GM18517 (cell line): ENCODE results near the gene FAM200A.
"Not testable (repeated sequence)": the region's sequence is repeated elsewhere in the genome, so short reads cannot be mapped to it uniquely, and the experiment has no call there.

ENCODE experiments used
- ATAC-seq: cut with Tn5 transposase; IDR thresholded peaks from one replicate; pipeline ENCODE4 v1.9.1; 2021; ENCODE audit warnings: mild to moderate bottlenecking, moderate library complexity; ENCODE audit not compliant: unreplicated experiment

The FAM200A gene

GRCh38 chr7:99559175-99559915 is 7.4 kb upstream of the FAM200A start:
- no peak for ATAC-seq

- peak; percentile 69 for ATAC-seq
These were observed 6.6 kb upstream of the FAM200A start, which contains the start of gene ZNF655 for GRCh38 chr7:99558306-99559174. Gene ZNF655, plus strand, starts transcription at chr7:99558642. Its CDS starts 1,918 bp downstream, at chr7:99560560.

DNA sequence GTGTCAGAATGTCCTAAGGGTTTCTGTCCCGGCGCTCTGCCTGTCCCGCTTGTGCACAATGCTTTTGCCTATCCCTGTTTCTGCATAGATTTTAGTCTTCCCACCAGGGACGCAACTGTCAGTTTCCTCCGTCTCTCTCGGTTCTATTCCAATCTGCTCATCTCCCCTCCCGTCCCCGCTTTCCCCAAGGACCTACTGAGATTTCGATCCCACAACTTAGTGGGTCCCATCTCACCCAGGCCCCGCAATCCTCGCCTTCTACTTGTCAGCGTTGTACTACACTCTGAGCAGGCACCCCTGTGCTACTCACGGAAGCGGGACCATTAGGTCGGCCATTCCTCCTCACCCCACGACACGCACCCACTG is 6.0 kb upstream of the FAM200A start:
- peak; percentile 41 for ATAC-seq

- no peak for ATAC-seq
These were observed 5.3 kb upstream of the FAM200A start for GRCh38 chr7:99557196-99557607.

DNA sequence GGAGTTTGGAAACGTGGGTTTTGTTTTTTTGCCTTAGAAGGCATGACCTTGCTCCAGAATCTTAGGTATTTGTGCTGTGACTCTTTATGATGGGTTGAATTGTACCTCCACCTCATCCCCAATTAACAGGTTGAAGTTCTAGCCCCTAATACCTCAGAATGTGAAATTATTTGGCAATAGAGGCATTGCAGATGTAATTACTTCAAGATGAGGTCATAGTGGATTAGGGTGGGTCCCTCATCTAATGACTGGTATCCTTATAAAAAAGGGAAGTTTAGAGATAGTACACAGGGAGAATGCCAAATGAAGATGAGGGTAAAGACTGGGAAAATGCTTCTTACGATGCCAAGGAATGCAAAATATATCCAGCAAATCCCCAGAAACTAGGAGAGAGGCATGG is 3.0 kb upstream of the FAM200A start:
- ATAC-seq: no peak

DNA sequence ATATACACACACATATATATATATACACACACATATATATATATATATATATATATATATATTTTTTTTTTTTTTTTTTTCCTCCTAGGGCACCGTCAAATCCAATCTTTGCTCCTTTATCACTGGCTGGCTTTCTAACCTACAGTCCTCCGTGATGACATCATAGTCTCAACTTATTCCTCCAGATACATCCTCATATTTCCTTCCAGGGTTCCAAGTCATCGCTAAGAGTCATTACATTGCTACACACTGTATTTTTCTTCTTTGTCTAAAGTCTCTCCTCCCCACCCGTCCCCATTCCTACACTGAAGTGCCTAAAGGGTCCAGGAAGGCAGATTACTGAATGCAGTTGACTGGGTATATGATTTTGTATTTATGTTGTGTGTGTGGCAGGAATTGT is 1.1 kb upstream of the FAM200A start:
- ATAC-seq: no peak

GRCh38 chr7:99551334-99551733 is 580 bp downstream of the FAM200A start:
- ATAC-seq: no peak

- ATAC-seq: not testable (repeated sequence)
These were observed 2.4 kb downstream of the FAM200A start for GRCh38 chr7:99549545-99549944.

DNA sequence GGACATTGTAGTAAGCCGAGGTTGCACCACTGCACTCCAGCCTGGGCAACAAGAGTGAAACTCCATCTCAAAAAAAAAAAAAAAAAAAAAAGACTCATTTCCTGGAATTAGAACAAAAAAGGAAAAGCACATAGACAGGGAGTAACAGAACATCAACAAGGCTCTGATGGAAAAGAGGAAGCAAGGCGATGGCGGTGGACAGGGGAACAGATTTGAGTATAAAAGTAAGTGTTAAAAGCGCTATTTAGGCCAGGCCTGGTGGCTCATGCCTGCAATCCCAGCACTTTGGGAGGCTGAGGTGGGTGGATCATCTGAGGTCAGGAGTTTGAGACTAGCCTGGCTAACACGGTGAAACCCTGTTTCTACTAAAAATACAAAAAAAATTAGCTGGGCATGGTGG is 6.6 kb downstream of the FAM200A start:
- not testable (repeated sequence) for ATAC-seq

DNA sequence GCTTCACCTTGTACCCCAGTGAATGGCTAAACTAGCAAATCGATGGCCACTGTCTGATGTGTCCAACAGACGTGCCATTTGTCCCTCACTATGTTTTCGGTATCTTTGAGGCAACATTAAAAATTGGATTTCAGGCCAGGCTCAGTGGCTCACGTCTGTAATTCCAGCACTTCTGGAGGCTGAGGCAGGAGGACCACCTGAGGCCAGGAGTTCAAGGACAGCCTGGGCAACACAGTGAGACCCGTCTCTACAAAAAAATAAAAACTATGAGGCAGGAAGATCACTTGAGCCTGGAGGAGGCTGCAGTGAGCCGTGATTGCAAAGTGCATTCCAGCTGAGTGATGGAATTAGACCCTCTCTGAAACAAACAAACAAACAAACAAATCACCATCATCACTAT is 8.0 kb downstream of the FAM200A start:
- ATAC-seq: no peak

- ATAC-seq: no peak
These were observed 8.7 kb downstream of the FAM200A start for GRCh38 chr7:99543081-99543671.

GRCh38 chr7:99541212-99541611 is 10.7 kb downstream of the FAM200A start:
- ATAC-seq: no peak

DNA sequence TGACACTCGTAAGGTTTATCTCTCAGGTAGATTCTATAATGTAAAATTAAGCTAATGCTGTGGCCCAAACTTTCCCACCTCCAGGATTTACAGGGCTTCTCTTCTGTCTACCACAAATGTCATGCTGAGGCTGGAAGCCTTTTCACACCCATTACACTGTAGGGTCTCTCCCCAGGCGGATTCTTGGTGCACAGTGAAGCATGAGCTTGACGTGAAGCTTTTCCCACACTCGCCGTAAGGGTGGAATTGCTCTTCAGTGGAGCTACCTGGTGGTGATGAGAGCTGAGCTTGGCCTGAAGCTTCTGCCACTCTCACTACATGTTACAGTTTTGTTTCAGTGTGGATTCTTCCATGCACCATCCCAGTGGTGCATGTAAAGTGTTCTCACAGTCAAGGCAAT is 11.4 kb downstream of the FAM200A start:
- no peak for ATAC-seq

- ATAC-seq: no peak
These were observed 12.6 kb downstream of the FAM200A start for GRCh38 chr7:99539213-99539811.

DNA sequence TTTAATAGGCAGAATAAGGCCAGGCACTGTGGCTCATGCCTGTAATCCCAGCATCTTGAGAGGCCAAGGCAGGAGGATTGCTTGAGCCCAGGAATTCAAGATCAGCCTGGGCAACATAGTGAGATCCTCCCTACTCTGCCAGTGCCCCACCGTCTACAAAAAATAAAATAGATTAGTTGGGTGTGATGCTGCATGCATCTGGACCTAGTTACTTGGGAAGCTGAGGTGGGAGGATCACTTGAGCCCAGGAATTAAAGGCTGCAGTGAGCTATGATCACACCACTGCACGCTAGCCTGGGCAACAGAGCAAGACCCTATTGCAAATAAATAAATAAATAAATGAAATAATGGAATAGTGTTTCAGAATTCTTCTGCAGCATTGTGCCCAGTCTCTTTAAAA is 16.2 kb downstream of the FAM200A start:
- ATAC-seq: no peak

DNA sequence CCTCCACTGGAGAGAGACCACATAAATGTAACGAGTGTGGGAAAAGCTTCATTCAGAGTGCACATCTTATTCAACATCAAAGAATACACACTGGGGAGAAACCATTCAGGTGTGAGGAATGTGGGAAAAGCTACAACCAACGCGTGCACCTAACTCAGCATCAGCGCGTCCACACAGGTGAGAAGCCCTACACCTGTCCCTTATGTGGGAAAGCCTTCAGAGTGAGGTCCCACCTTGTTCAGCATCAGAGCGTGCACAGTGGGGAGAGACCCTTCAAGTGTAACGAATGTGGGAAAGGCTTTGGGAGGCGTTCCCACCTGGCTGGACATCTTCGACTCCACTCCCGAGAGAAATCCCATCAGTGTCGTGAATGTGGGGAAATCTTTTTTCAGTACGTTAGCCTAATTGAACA is 20.6 kb downstream of the FAM200A start:
- ATAC-seq: no peak

GRCh38 chr7:99525713-99526440 is 26.0 kb downstream of the FAM200A start:
- no peak for ATAC-seq

DNA sequence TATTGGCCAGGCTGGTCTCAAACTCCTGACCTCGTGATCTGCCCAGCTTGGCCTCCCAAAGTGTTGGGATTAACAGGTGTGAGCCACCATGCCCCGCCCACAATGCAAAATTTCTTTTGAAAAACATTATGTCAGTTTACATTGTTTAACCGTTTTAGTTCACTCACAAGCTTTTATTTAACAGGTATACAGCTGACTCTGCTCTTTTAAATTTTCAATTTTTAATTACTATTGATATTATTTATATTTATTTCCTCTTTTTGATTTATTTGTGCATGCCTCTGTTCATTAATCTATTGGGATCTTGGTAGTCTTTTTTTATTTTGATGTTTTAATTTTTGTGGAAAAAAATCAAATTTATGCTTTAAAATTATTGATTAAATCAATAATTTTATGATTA is 30.5 kb downstream of the FAM200A start:
- no peak for ATAC-seq

DNA sequence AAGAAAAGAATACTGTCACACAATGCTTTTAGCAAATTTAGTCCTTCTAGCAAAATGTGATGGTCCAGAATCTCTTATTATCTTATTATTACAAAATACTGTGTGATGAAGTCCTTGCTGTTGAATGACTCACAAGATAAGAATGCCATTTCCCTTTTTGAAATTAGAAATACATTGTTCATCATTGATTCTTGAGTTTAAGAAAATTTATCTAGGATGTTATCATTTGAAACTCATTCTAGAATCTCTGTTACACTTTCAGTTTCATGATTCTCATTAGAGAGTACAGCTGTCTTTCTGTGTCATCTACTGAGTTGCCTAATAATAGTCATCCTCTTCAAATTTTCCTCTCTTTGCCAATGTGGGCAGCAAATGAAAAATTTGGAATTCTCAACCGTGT is 37.9 kb downstream of the FAM200A start:
- no peak for ATAC-seq

DNA sequence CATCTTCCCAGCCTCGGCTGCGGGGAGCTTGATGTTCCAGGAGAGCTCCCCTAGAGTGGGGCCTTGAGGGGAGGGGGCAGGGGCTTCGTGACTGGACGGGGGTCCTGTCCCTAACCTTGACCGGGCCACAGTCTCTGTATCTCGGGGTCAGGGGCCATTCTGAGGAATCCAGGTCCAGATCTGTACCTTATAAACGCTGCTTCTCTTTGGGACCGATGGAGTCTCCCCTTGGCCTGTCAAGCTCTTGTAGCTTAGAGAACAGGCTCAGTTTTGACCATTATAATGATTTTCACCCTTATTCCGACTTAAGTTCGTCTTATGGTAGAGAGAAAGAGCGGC is 46.6 kb downstream of the FAM200A start:
- peak; percentile 6 for ATAC-seq
